WTC11 (cell line): ENCODE results near the gene SORCS2.

Experiments
- AFF4 ChIP-seq: sonication (generic); formaldehyde crosslinking; IDR thresholded peaks from 2 replicates; pipeline ENCODE4 v1.8.1; 2023; ENCODE audit warnings: mild to moderate bottlenecking, missing genetic modification reagents, borderline replicate concordance
- ATF2 ChIP-seq: sonication (generic); formaldehyde crosslinking; IDR thresholded peaks from 2 replicates; pipeline ENCODE4 v1.8.1; 2022; ENCODE audit warnings: low read depth, missing genetic modification reagents, borderline replicate concordance
- CTCF ChIP-seq: fragments of 200-600 bp; IDR thresholded peaks from 2 replicates; pipeline ENCODE4 v1.8.0; 2022; ENCODE audit warnings: antibody characterized with exemption
- E2F1 ChIP-seq: sonication (generic); formaldehyde crosslinking; IDR thresholded peaks from 2 replicates; pipeline ENCODE4 v1.8.0; 2022; ENCODE audit warnings: mild to moderate bottlenecking, missing genetic modification reagents
- ELF4 ChIP-seq: sonication (generic); formaldehyde crosslinking; IDR thresholded peaks from 2 replicates; pipeline ENCODE4 v1.8.1; 2022; ENCODE audit warnings: low read depth, mild to moderate bottlenecking, moderate library complexity, missing genetic modification reagents
- FOXJ3 ChIP-seq: sonication (generic); formaldehyde crosslinking; IDR thresholded peaks from 2 replicates; pipeline ENCODE4 v1.9.0; 2021; ENCODE audit warnings: missing genetic modification reagents, mild to moderate bottlenecking, borderline replicate concordance
- NFYB ChIP-seq: sonication (generic); formaldehyde crosslinking; conservative IDR thresholded peaks from 2 replicates; pipeline ENCODE4 v1.8.0; 2022; ENCODE audit warnings: low read depth, missing genetic modification reagents
- USF2 ChIP-seq: sonication (generic); formaldehyde crosslinking; IDR thresholded peaks from 2 replicates; pipeline ENCODE4 v1.8.1; 2023; ENCODE audit warnings: mild to moderate bottlenecking, missing genetic modification reagents, moderate library complexity
- ZBTB21 ChIP-seq: sonication (generic); formaldehyde crosslinking; IDR thresholded peaks from 2 replicates; pipeline ENCODE4 v1.8.1; 2023; ENCODE audit warnings: mild to moderate bottlenecking, missing genetic modification reagents, borderline replicate concordance

GRCh38 chr4:7714176-7714575 is 521.8 kb downstream of the SORCS2 start:
- TF ChIP-seq NFYB (CRISPR knock-in tag) (no peak), CTCF (no peak), E2F1 (CRISPR knock-in tag) (no peak), ZBTB21 (CRISPR knock-in tag) (no peak), AFF4 (CRISPR knock-in tag) (no peak), USF2 (no peak), ELF4 (CRISPR knock-in tag) (no peak), ATF2 (CRISPR knock-in tag) (no peak), FOXJ3 (CRISPR knock-in tag) (no peak)
